Neural cell (in vitro differentiated cells): ENCODE data around the gene LARGE1. TPM values are rescaled to one million over a fixed set of nuclear protein-coding genes. Genes with fewer than 3 reads are reported as not detected.

Experiments used
- H2AFZ ChIP-seq: fragments of 200-600, 300-800 bp; sonication (generic), shearing (Covaris generic); 2 replicates; pipeline ENCODE4 v1.6.0; 2014; ENCODE audit warnings: low read depth, mild to moderate bottlenecking, antibody characterized with exemption, low read length, moderate library complexity
- H3F3A ChIP-seq: fragments of 200-600 bp; shearing (Covaris generic); 2 replicates; pipeline ENCODE4 v1.6.1; 2016; ENCODE audit warnings: mild to moderate bottlenecking, moderate library complexity, mixed read lengths, antibody characterized with exemption, low read length; ENCODE audit not compliant: insufficient read depth, poor library complexity, severe bottlenecking
- H3K27ac ChIP-seq: fragments of 200-600, 300-800 bp; sonication (generic), shearing (Covaris generic); 2 replicates; pipeline ENCODE4 v1.5.1; 2014; ENCODE audit warnings: mild to moderate bottlenecking, low read length, moderate library complexity
- H3K27me3 ChIP-seq: fragments of 300-800, 200-600 bp; sonication (generic), shearing (Covaris generic); 2 replicates; pipeline ENCODE4 v1.6.0; 2014; ENCODE audit warnings: mild to moderate bottlenecking, low read depth, low read length, moderate library complexity; ENCODE audit not compliant: insufficient read depth
- H3K36me3 ChIP-seq: fragments of 300-800, 200-600 bp; sonication (generic), shearing (Covaris generic); 2 replicates; pipeline ENCODE4 v1.5.1; 2014; ENCODE audit warnings: mild to moderate bottlenecking, antibody characterized with exemption, low read length, moderate library complexity; ENCODE audit not compliant: insufficient read depth
- H3K4me2 ChIP-seq: fragments of 300-800, 200-600 bp; sonication (generic), shearing (Covaris generic); 2 replicates; pipeline ENCODE4 v1.6.0; 2014; ENCODE audit warnings: mild to moderate bottlenecking, low read length
- H3K4me3 ChIP-seq: fragments of 300-800, 200-600 bp; sonication (generic), shearing (Covaris generic); 2 replicates; pipeline ENCODE4 v1.5.1; 2014; ENCODE audit warnings: mild to moderate bottlenecking, low read length, moderate library complexity
- H3K79me2 ChIP-seq: fragments of 200-600 bp; shearing (Covaris generic); replicated peaks from 2 replicates; pipeline ENCODE4 v1.6.0; 2014; ENCODE audit warnings: mild to moderate bottlenecking, low read length, moderate library complexity; ENCODE audit not compliant: insufficient read depth
- H3K9ac ChIP-seq: fragments of 300-800, 200-600 bp; sonication (generic), shearing (Covaris generic); 2 replicates; pipeline ENCODE4 v1.6.1; 2016; ENCODE audit warnings: mild to moderate bottlenecking, low read length, mixed read lengths
- H3K9me2 ChIP-seq: fragments of 200-600 bp; shearing (Covaris generic); 2 replicates; pipeline ENCODE4 v1.6.1; 2016; ENCODE audit warnings: mild to moderate bottlenecking, low read length, mixed read lengths; ENCODE audit not compliant: insufficient read depth
- H3K9me3 ChIP-seq: fragments of 200-600, 300-800 bp; sonication (generic), shearing (Covaris generic); 2 replicates; pipeline ENCODE4 v1.6.1; 2016; ENCODE audit warnings: mild to moderate bottlenecking, mixed run types, low read length, moderate library complexity, mixed read lengths
- H4K20me1 ChIP-seq: fragments of 200-600 bp; shearing (Covaris generic); 2 replicates; pipeline ENCODE4 v1.6.1; 2016; ENCODE audit warnings: mild to moderate bottlenecking, mixed run types; ENCODE audit not compliant: insufficient read depth
- EP300 ChIP-seq: fragments of 450-650 bp; conservative IDR thresholded peaks from 2 replicates; pipeline ENCODE4 v1.6.1; 2014; ENCODE audit warnings: antibody characterized with exemption, mild to moderate bottlenecking, moderate library complexity; ENCODE audit not compliant: poor library complexity, severe bottlenecking
- EZH2 ChIP-seq: fragments of 200-600, 300-800 bp; shearing (Covaris generic), sonication (generic); IDR thresholded peaks from 2 replicates; pipeline ENCODE4 v1.6.1; 2014; ENCODE audit warnings: antibody characterized with exemption, low read length, borderline replicate concordance, mild to moderate bottlenecking; ENCODE audit not compliant: insufficient read depth, poor library complexity, severe bottlenecking
- MXI1 ChIP-seq: fragments of 450-650 bp; conservative IDR thresholded peaks from 2 replicates; pipeline ENCODE4 v1.6.1; 2014; ENCODE audit warnings: antibody characterized with exemption, mild to moderate bottlenecking; ENCODE audit not compliant: poor library complexity, severe bottlenecking
- POLR2AphosphoS5 ChIP-seq: IDR thresholded peaks from 2 replicates; pipeline ENCODE4 v1.6.1; 2012
- RAD21 ChIP-seq: fragments of 450-650 bp; conservative IDR thresholded peaks from 2 replicates; pipeline ENCODE4 v1.6.1; 2014; ENCODE audit warnings: antibody characterized with exemption, mild to moderate bottlenecking, moderate library complexity
- SMC3 ChIP-seq: fragments of 450-650 bp; conservative IDR thresholded peaks from 2 replicates; pipeline ENCODE4 v1.6.1; 2014; ENCODE audit warnings: antibody characterized with exemption, mild to moderate bottlenecking, moderate library complexity; ENCODE audit not compliant: poor library complexity
- TAF1 ChIP-seq: IDR thresholded peaks from 2 replicates; pipeline ENCODE4 v1.6.1; 2012; ENCODE audit warnings: low read depth
- polyA plus RNA-seq: library from polyadenylated mRNA; depleted of rRNA; stranded (reverse); fragments of >200 nt; gene quantifications from 2 replicates; pipeline ENCODE4 v1.2.3, GENCODE V29; 2014
- TF ChIP-seq, protein P1 (sequence below): IDR thresholded peaks from 2 replicates; pipeline ENCODE4 v1.6.1; 2012; ENCODE audit warnings: borderline replicate concordance
- TF ChIP-seq, protein P2 (sequence below): fragments of 450-650 bp; IDR thresholded peaks from 2 replicates; pipeline ENCODE4 v1.5.1; 2014; ENCODE audit warnings: antibody characterized with exemption, mild to moderate bottlenecking, moderate library complexity; ENCODE audit not compliant: poor library complexity, severe bottlenecking

The LARGE1 gene
- polyA plus RNA-seq, 1 donor from 2014 or later, result 27.5 TPM

DNA sequence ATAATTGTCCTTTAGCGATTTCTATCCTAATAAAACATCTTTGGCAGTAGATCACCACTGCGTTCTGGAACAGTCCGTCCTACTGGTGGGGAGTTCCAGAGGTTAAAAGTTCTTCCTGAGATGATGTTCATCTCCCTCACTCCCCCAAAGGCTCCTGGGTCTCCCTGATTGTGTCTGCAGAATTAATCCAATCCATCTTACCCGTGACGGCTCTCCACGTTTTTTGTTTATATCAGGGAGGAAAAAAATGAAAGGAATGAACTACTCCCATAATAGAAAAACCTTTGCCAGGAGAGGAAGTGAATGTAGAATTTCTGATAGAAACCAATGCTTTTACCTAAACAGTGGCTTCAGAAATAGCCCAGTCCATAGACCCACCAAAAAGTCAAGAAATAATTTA lies 81.6 kb downstream of the LARGE1 start:
- Histone ChIP-seq H3K36me3 (no peaks in the 10 kb centered on the region), H3K4me2 (no peak overlapping the region), H3K79me2 (no peaks in the 10 kb centered on the region)

DNA sequence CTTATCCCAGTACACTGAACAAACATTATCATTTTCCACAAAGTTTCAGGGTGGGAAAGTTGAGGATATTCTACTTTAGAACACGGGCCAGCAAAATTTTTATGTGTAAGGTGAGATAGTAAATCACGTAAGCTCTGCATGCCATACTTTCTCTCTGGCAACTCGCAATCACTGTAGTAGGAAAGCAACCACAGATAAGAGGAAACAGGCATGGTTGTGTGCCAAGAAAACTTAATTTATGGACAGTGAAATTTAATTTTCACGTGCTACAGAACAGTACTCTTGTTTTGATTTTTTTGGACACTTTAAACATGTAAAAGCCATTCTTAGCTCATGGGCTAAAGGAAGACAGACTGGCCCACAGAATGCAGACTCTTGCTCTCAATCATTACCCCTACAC lies 82.5 kb downstream of the LARGE1 start:
- no peak overlapping the region for H3K27ac ChIP-seq

More for the DNA sequence above, 81.6 kb downstream of the LARGE1 start:
- Histone ChIP-seq H3K27ac (no peak overlapping the region), H3K9ac (no peak overlapping the region), H4K20me1 (no peaks in the 10 kb centered on the region), H3K9me2 (no peaks in the 10 kb centered on the region), H2AFZ (no peak overlapping the region), H3K4me3 (no peak overlapping the region), H3F3A (no peaks in the 10 kb centered on the region), H3K9me3 (no peaks in the 10 kb centered on the region), H3K27me3 (no peaks in the 10 kb centered on the region)
- no peak for TF ChIP-seq POLR2AphosphoS5
- TF ChIP-seq EZH2, result no peak
- TF ChIP-seq, protein P1, sequence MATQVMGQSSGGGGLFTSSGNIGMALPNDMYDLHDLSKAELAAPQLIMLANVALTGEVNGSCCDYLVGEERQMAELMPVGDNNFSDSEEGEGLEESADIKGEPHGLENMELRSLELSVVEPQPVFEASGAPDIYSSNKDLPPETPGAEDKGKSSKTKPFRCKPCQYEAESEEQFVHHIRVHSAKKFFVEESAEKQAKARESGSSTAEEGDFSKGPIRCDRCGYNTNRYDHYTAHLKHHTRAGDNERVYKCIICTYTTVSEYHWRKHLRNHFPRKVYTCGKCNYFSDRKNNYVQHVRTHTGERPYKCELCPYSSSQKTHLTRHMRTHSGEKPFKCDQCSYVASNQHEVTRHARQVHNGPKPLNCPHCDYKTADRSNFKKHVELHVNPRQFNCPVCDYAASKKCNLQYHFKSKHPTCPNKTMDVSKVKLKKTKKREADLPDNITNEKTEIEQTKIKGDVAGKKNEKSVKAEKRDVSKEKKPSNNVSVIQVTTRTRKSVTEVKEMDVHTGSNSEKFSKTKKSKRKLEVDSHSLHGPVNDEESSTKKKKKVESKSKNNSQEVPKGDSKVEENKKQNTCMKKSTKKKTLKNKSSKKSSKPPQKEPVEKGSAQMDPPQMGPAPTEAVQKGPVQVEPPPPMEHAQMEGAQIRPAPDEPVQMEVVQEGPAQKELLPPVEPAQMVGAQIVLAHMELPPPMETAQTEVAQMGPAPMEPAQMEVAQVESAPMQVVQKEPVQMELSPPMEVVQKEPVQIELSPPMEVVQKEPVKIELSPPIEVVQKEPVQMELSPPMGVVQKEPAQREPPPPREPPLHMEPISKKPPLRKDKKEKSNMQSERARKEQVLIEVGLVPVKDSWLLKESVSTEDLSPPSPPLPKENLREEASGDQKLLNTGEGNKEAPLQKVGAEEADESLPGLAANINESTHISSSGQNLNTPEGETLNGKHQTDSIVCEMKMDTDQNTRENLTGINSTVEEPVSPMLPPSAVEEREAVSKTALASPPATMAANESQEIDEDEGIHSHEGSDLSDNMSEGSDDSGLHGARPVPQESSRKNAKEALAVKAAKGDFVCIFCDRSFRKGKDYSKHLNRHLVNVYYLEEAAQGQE, result no peak
- no peak for TF ChIP-seq EP300
- TF ChIP-seq TAF1, result no peak
- no peak for TF ChIP-seq SMC3
- no peak for TF ChIP-seq RAD21
- TF ChIP-seq, protein P2, sequence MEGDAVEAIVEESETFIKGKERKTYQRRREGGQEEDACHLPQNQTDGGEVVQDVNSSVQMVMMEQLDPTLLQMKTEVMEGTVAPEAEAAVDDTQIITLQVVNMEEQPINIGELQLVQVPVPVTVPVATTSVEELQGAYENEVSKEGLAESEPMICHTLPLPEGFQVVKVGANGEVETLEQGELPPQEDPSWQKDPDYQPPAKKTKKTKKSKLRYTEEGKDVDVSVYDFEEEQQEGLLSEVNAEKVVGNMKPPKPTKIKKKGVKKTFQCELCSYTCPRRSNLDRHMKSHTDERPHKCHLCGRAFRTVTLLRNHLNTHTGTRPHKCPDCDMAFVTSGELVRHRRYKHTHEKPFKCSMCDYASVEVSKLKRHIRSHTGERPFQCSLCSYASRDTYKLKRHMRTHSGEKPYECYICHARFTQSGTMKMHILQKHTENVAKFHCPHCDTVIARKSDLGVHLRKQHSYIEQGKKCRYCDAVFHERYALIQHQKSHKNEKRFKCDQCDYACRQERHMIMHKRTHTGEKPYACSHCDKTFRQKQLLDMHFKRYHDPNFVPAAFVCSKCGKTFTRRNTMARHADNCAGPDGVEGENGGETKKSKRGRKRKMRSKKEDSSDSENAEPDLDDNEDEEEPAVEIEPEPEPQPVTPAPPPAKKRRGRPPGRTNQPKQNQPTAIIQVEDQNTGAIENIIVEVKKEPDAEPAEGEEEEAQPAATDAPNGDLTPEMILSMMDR, result no peak
- TF ChIP-seq MXI1, result no peak

More for the DNA sequence above, 82.5 kb downstream of the LARGE1 start:
- no peak overlapping the region for H3K9ac ChIP-seq
- H3K4me3 ChIP-seq, result no peak overlapping the region
- H3K9me3 ChIP-seq, result no peaks in the 10 kb centered on the region
- H3K4me2 ChIP-seq, result no peak overlapping the region
- H3K36me3 ChIP-seq, result no peaks in the 10 kb centered on the region
- no peaks in the 10 kb centered on the region for H3F3A ChIP-seq
- no peaks in the 10 kb centered on the region for H4K20me1 ChIP-seq
- no peaks in the 10 kb centered on the region for H3K79me2 ChIP-seq
- no peak overlapping the region for H2AFZ ChIP-seq
- TF ChIP-seq MXI1 (no peak), TAF1 (no peak), POLR2AphosphoS5 (no peak), RAD21 (no peak), EZH2 (no peak), SMC3 (no peak), EP300 (no peak)
- TF ChIP-seq, protein P1, result no peak
- TF ChIP-seq, protein P2, result no peak
- no peaks in the 10 kb centered on the region for H3K9me2 ChIP-seq
- no peaks in the 10 kb centered on the region for H3K27me3 ChIP-seq
